Retinal pigment epithelial cell (primary cell): Measurements from ENCODE around the gene POLR1A.

Source experiments
- DNase-seq: peaks from one replicate; pipeline ENCODE4 v3.0.0-alpha.2; 2010; ENCODE audit warnings: low read depth
- H3K4me3 ChIP-seq: 2 replicates; pipeline ENCODE4 v1.5.1; 2011; ENCODE audit warnings: mild to moderate bottlenecking, low read length, control low read depth, moderate library complexity
- CTCF ChIP-seq: conservative IDR thresholded peaks from 2 replicates; pipeline ENCODE4 v1.5.1; 2011; ENCODE audit warnings: low read depth, low read length, control low read depth, inconsistent platforms

Gene POLR1A

GRCh38 chr2:86044614-86045013, 61.1 kb downstream of the POLR1A start:
- DNase-seq = no peak
- TF ChIP-seq CTCF = no peak
- no peak overlapping the region for H3K4me3 ChIP-seq

- TF ChIP-seq CTCF = no peak
- no peak for DNase-seq
- H3K4me3 ChIP-seq = no peak overlapping the region
These were observed 61.6 kb downstream of the POLR1A start for GRCh38 chr2:86044045-86044444.

GRCh38 chr2:86042256-86043168, 63.2 kb downstream of the POLR1A start:
- no peak for TF ChIP-seq CTCF
- no peak overlapping the region for H3K4me3 ChIP-seq
- no peak for DNase-seq

- no peak overlapping the region for H3K4me3 ChIP-seq
- TF ChIP-seq CTCF = no peak
- DNase-seq = no peak
These were observed 65.6 kb downstream of the POLR1A start for GRCh38 chr2:86039963-86040655.

GRCh38 chr2:86039178-86039962, 66.3 kb downstream of the POLR1A start:
- no peak overlapping the region for H3K4me3 ChIP-seq
- TF ChIP-seq CTCF = no peak
- DNase-seq = no peak

- TF ChIP-seq CTCF = no peak
- H3K4me3 ChIP-seq = no peak overlapping the region
- DNase-seq = no peak
These were observed 67.2 kb downstream of the POLR1A start for GRCh38 chr2:86038291-86039081.
